Panc1 (cell line): ENCODE measurements around the gene P2RY14.

Experiments used
- POLR2AphosphoS5 ChIP-seq: IDR thresholded peaks from 2 replicates; pipeline ENCODE4 v1.6.1; 2012; ENCODE audit warnings: mild to moderate bottlenecking, low read depth, low read length, moderate library complexity
- REST ChIP-seq, 2 experiments: IDR thresholded peaks; 2 replicates each; pipeline ENCODE4 v1.6.1; 2011 to 2012; ENCODE audit warnings: low read depth in 2 of 2, control low read depth in 1 of 2, low read length in 1 of 2, mild to moderate bottlenecking in 1 of 2, moderate library complexity in 1 of 2; ENCODE audit not compliant: insufficient read depth in 1 of 2
- SIN3A ChIP-seq: IDR thresholded peaks from 2 replicates; pipeline ENCODE4 v1.6.1; 2012; ENCODE audit warnings: low read depth, mild to moderate bottlenecking, low read length, moderate library complexity, borderline replicate concordance; ENCODE audit not compliant: insufficient read depth
- TCF7L2 ChIP-seq: IDR thresholded peaks from 2 replicates; pipeline ENCODE4 v1.6.1; 2011; ENCODE audit warnings: mild to moderate bottlenecking, low read depth, low read length, inconsistent platforms
- TF ChIP-seq, protein P1 (sequence below): fragments of 450-650 bp; IDR thresholded peaks from 2 replicates; pipeline ENCODE4 v1.5.1; 2017; ENCODE audit warnings: mild to moderate bottlenecking

- TF ChIP-seq, protein P1, sequence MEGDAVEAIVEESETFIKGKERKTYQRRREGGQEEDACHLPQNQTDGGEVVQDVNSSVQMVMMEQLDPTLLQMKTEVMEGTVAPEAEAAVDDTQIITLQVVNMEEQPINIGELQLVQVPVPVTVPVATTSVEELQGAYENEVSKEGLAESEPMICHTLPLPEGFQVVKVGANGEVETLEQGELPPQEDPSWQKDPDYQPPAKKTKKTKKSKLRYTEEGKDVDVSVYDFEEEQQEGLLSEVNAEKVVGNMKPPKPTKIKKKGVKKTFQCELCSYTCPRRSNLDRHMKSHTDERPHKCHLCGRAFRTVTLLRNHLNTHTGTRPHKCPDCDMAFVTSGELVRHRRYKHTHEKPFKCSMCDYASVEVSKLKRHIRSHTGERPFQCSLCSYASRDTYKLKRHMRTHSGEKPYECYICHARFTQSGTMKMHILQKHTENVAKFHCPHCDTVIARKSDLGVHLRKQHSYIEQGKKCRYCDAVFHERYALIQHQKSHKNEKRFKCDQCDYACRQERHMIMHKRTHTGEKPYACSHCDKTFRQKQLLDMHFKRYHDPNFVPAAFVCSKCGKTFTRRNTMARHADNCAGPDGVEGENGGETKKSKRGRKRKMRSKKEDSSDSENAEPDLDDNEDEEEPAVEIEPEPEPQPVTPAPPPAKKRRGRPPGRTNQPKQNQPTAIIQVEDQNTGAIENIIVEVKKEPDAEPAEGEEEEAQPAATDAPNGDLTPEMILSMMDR = no peak
- TF ChIP-seq TCF7L2 (no peak), POLR2AphosphoS5 (no peak), REST (IDR thresholded peaks at IDR 0.05; ENCODE audit: insufficient read depth in 1 of 2, low read depth in 2 of 2, low read length in 1 of 2) (no peak), SIN3A (no peak)
Observed at GRCh38 chr3:151232991-151233390, 45.4 kb downstream of the P2RY14 start.
